KMS-11 (cell line): Measurements from ENCODE around the gene KIF5C.

Experiments used
- H2AFZ ChIP-seq: fragments of 200-600 bp; sonication (generic); 2 replicates; pipeline ENCODE4 v1.6.1; 2016; ENCODE audit warnings: antibody characterized with exemption, mixed run types, low read depth
- H3K27ac ChIP-seq: fragments of 200-600 bp; sonication (generic); 2 replicates; pipeline ENCODE4 v1.6.1; 2016; ENCODE audit warnings: mild to moderate bottlenecking, mixed run types
- H3K27me3 ChIP-seq: fragments of 200-600 bp; sonication (generic); 2 replicates; pipeline ENCODE4 v1.6.1; 2017; ENCODE audit warnings: mild to moderate bottlenecking, low read depth, mixed run types, moderate library complexity; ENCODE audit not compliant: insufficient read depth
- H3K36me3 ChIP-seq: fragments of 200-600 bp; sonication (generic); 2 replicates; pipeline ENCODE4 v1.6.1; 2017; ENCODE audit warnings: mild to moderate bottlenecking, mixed run types; ENCODE audit not compliant: insufficient read depth
- H3K4me1 ChIP-seq: fragments of 200-600 bp; sonication (generic); 2 replicates; pipeline ENCODE4 v1.6.1; 2016; ENCODE audit warnings: mild to moderate bottlenecking, low read depth, mixed run types; ENCODE audit not compliant: poor library complexity, severe bottlenecking
- H3K4me2 ChIP-seq: fragments of 200-600 bp; sonication (generic); 2 replicates; pipeline ENCODE4 v1.7.0; 2016; ENCODE audit warnings: mild to moderate bottlenecking, mixed run types
- H3K4me3 ChIP-seq: fragments of 200-600 bp; sonication (generic); IDR thresholded peaks from 2 replicates; pipeline ENCODE4 v1.6.1; 2017; ENCODE audit warnings: low read depth, low read length, mixed read lengths; ENCODE audit not compliant: insufficient read depth
- H3K79me2 ChIP-seq: fragments of 200-600 bp; sonication (generic); 2 replicates; pipeline ENCODE4 v1.6.1; 2016; ENCODE audit warnings: low read depth, mixed run types; ENCODE audit not compliant: insufficient read depth
- H3K9ac ChIP-seq: fragments of 200-600 bp; sonication (generic); 2 replicates; pipeline ENCODE4 v1.6.1; 2016; ENCODE audit warnings: mild to moderate bottlenecking, mixed run types
- H4K20me1 ChIP-seq: fragments of 200-600 bp; sonication (generic); 2 replicates; pipeline ENCODE4 v1.6.1; 2016; ENCODE audit warnings: mild to moderate bottlenecking, mixed run types; ENCODE audit not compliant: insufficient read depth
- TF ChIP-seq, protein P1 (sequence below): fragments of 200-600 bp; sonication (generic); conservative IDR thresholded peaks from 2 replicates; pipeline ENCODE4 v1.6.1; 2017; ENCODE audit warnings: low read depth, mild to moderate bottlenecking, antibody characterized with exemption, low read length, moderate library complexity, mixed read lengths

KIF5C gene

DNA sequence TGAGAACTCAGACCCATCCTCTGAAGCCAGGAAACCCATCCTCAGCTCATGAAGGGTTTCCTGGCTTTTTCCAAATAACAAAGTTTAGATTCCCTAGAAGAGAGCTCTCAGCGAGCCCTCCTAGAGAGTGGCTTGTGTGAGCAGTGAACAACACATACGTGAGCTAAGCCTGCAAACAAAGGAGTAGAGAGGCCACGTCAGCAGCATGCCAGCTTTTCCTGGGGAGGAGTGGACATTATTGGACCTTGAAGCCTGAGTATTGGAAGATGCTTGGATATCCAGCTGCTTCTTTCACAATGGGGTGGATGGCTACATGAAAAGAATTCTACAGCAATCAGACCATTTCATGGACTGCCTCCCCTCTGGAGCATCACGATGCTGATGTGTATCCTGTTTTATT is 21.1 kb downstream of the KIF5C start:
- Histone ChIP-seq H4K20me1 (no peaks in the 10 kb centered on the region), H3K27me3 (no peaks in the 10 kb centered on the region), H3K27ac (no peak overlapping the region), H2AFZ (no peak overlapping the region), H3K9ac (no peak overlapping the region), H3K36me3 (no peaks in the 10 kb centered on the region), H3K4me3 (no peak overlapping the region), H3K79me2 (no peaks in the 10 kb centered on the region), H3K4me1 (peaks cover 9% of the 10 kb centered on the region), H3K4me2 (no peak overlapping the region)
- TF ChIP-seq, protein P1, sequence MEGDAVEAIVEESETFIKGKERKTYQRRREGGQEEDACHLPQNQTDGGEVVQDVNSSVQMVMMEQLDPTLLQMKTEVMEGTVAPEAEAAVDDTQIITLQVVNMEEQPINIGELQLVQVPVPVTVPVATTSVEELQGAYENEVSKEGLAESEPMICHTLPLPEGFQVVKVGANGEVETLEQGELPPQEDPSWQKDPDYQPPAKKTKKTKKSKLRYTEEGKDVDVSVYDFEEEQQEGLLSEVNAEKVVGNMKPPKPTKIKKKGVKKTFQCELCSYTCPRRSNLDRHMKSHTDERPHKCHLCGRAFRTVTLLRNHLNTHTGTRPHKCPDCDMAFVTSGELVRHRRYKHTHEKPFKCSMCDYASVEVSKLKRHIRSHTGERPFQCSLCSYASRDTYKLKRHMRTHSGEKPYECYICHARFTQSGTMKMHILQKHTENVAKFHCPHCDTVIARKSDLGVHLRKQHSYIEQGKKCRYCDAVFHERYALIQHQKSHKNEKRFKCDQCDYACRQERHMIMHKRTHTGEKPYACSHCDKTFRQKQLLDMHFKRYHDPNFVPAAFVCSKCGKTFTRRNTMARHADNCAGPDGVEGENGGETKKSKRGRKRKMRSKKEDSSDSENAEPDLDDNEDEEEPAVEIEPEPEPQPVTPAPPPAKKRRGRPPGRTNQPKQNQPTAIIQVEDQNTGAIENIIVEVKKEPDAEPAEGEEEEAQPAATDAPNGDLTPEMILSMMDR = no peak

DNA sequence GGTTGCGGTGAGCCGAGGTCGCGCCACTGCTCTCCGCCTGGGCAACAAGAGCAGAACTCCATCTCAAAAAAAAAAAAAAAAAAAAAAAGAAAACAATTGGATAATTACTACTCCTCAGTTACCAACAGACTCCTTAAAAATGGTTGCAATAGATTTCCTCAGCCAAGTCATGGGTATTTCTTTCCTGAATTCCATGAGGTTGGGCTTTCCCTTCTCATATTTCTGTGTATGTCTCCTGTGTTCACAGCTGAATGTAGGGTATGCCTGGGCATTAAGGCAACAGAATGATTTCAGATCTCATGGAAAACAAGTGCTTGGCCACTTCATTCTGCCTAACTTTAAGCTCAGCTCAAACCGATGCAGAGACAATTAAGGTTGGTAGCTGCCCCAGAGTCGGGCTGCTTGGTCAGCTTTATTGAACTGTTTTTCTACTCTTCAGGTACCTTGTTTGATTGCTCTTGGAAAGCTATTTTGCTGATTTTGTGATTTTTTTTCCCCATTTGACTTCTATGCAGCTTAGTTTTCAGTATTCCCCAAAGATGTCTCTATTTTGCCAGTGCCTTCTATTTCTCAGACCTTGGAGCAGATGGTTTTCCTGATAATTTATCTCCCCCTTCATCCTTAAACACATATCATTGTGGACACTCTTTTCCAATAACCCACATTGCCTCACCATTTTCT is 24.8 kb downstream of the KIF5C start:
- TF ChIP-seq, protein P1 = no peak
- H3K79me2 ChIP-seq = no peaks in the 10 kb centered on the region

DNA sequence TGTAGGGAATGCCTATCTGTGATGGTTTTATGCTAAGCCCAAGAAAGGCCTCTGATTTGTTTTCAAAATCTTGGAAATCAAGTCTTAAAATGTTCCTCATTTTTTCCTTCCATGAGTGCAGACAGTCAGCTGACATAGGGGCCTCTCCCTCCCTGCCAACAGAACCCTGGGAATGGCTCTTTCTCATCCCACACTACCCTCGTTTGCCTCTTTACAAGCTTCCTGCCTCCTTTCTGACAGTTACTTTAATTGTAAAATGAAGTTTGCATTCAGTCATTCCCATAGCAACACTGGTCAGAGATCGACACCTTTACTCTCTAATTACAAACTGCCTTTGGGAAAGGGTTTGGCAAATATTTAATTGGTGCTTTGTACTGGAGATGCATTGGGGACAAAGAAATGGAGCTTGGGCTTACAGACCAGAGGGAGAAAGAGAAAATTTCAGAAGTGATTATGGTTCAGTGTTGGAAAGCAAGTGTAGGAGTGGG is 25.4 kb downstream of the KIF5C start:
- no peak overlapping the region for H3K4me3 ChIP-seq
- H3K9ac ChIP-seq = no peak overlapping the region
- no peak overlapping the region for H3K27ac ChIP-seq
- no peak overlapping the region for H3K4me2 ChIP-seq
- H2AFZ ChIP-seq = no peak overlapping the region
- no peaks in the 10 kb centered on the region for H3K79me2 ChIP-seq
- no peaks in the 10 kb centered on the region for H4K20me1 ChIP-seq
- TF ChIP-seq, protein P1 = no peak
- H3K4me1 ChIP-seq = no peaks in the 10 kb centered on the region
- no peaks in the 10 kb centered on the region for H3K27me3 ChIP-seq
- H3K36me3 ChIP-seq = no peaks in the 10 kb centered on the region

More for the DNA sequence above, 24.8 kb downstream of the KIF5C start:
- Histone ChIP-seq H3K27me3 (no peaks in the 10 kb centered on the region), H3K36me3 (no peaks in the 10 kb centered on the region), H2AFZ (no peak overlapping the region), H4K20me1 (no peaks in the 10 kb centered on the region), H3K4me1 (no peaks in the 10 kb centered on the region), H3K4me3 (no peak overlapping the region), H3K4me2 (no peak overlapping the region), H3K9ac (no peak overlapping the region), H3K27ac (no peak overlapping the region)

DNA sequence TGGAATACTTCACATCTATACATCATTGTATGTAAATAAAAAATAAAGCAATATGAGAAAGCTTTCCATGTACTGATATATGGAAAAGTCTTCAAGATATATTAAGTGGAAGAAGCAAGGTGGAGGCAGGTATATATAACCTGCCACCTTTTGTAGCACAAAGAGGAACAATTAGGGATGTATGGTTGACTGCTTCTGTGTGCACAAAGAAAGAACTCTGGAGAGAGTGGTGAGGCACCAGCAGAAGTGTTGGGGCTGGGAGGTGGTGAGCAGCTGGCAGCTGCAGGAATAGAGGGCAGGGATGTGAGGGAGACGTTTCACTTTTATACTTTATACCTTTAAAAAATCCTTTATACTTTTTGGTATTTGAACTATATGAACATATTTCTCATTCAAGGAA is 26.1 kb downstream of the KIF5C start:
- H3K27ac ChIP-seq = no peak overlapping the region
- H3K4me1 ChIP-seq = no peaks in the 10 kb centered on the region
- no peaks in the 10 kb centered on the region for H3K27me3 ChIP-seq
- no peak overlapping the region for H3K4me3 ChIP-seq
- H2AFZ ChIP-seq = no peak overlapping the region
- TF ChIP-seq, protein P1 = no peak
- H3K4me2 ChIP-seq = no peak overlapping the region
- no peaks in the 10 kb centered on the region for H4K20me1 ChIP-seq
- no peaks in the 10 kb centered on the region for H3K79me2 ChIP-seq
- H3K36me3 ChIP-seq = no peaks in the 10 kb centered on the region
- no peak overlapping the region for H3K9ac ChIP-seq
